Stimulated activated CD4-positive, alpha-beta T cell treated with anti-CD3 and anti-CD28 coated beads, Interleukin-15, amount 100 ng/mL, for 24 hours (primary cell): ENCODE results near the gene CXorf51A.
"Not testable (repeated sequence)": the region's sequence is repeated elsewhere in the genome, so short reads cannot be mapped to it uniquely, and the experiment has no call there.

Source experiments
- DNase-seq: peaks from one replicate; pipeline ENCODE4 v3.0.0-alpha.2; 2020

CXorf51A gene

DNA sequence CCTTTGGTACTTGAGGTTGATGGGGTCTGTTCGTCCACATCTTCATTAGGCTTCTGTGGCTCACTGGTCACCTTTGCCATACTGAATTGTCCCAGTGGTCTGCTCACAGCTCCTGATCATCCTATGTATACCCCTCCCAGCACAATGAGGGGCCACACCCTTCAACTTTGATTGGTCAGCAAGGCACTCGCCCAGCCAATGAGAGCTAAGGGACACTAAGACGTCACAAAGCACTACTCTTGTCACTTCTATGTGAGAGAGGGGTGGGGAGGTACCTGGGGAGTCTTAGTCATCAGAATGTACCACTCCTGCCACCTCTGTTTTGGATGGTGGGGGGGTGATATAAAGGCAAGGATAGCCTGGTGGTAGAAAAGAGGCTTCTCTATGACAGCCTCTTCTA lies at the start of gene CXorf51A:
Gene CXorf51A, minus strand, starts transcription at position 101 of the 400 bp plus-strand sequence. Its CDS starts 21 bp downstream, at position 80.
- DNase-seq = not testable (repeated sequence)

DNA sequence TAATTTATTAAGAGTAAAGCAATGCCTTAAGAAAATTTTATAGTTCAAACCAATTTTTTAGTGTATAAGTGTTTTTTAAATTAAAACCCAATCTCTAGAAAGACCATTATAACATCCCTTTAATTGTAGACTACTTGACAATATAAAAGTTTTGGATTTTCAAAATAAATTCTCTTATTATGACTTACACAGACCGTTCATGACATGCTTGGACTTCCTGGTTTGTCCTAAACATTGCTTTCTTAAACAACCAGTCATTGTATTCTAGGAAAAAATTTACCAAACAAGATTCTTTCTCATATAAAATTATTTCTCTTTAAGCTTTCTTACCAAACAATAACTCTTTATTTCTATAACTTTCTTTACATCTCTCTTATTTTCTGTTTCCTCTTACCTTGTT lies 49.0 kb upstream of the CXorf51A start:
- DNase-seq = no peak

DNA sequence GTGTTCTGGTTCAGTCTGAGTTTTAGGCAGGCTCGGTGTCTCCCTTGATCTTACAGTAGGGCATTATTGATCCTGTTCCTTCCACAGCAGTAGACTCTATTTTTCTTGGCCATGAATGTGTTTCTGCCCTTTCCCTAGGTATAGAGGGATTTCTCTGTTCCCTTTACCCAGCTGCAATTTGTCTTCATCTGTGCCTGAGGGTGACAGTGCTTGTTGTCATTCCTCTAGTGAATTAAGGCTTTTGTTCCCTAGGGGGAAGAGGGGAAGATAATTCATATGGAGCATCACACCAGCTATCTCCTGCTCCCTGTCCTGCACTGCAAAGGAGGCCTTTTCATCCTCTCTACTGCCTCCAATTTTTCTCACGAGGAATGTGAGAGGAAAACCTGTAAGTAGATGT lies 39.7 kb upstream of the CXorf51A start:
- no peak for DNase-seq

DNA sequence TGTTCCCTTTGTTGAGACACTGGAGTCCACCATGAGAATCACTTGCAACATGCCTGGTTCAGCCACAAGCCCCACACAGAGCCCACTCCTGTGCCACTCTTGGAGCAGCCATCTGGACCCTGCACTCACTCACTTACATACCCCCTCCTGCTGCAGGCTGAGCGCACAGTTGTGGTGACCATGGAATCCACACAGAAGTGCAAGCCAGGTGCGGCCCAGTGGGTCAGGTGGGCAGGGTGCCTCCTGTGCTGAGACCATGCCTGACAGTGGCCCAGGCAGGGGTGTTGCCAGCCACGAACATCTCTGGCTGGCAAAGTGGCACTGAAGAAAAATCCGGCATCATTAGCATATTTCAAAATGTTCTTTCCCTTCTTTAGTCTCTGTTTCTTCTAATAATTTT lies 17.4 kb upstream of the CXorf51A start:
- no peak for DNase-seq

DNA sequence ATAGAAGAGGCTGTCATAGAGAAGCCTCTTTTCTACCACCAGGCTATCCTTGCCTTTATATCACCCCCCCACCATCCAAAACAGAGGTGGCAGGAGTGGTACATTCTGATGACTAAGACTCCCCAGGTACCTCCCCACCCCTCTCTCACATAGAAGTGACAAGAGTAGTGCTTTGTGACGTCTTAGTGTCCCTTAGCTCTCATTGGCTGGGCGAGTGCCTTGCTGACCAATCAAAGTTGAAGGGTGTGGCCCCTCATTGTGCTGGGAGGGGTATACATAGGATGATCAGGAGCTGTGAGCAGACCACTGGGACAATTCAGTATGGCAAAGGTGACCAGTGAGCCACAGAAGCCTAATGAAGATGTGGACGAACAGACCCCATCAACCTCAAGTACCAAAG lies 5.1 kb downstream of the CXorf51A start, which contains the start of gene CXorf51B:
Gene CXorf51B, plus strand, starts transcription at position 301 of the 400 bp plus-strand sequence. Its CDS starts 21 bp downstream, at position 322.
- DNase-seq = not testable (repeated sequence)
